Endodermal cell (in vitro differentiated cells): ENCODE results near the gene SYNJ2. TPM values are rescaled to one million over a fixed set of nuclear protein-coding genes. Genes with fewer than 3 reads are reported as not detected.

ENCODE experiments used
- DNase-seq: peaks from one replicate; pipeline ENCODE4 v3.0.0-alpha.2; 2017
- H3K27ac ChIP-seq: 2 replicates; pipeline ENCODE4 v1.5.1; 2013; ENCODE audit warnings: mild to moderate bottlenecking, low read depth, low read length, moderate library complexity
- H3K27me3 ChIP-seq: 2 replicates; pipeline ENCODE4 v1.6.1; 2013; ENCODE audit warnings: mild to moderate bottlenecking, low read length, moderate library complexity; ENCODE audit not compliant: insufficient read depth, control insufficient read depth, poor library complexity, severe bottlenecking
- H3K36me3 ChIP-seq: 2 replicates; pipeline ENCODE4 v1.7.0; 2013; ENCODE audit warnings: mild to moderate bottlenecking, low read length, moderate library complexity; ENCODE audit not compliant: control insufficient read depth, insufficient read depth
- H3K4me1 ChIP-seq: one replicate; pipeline ENCODE4 v1.7.0; 2013; ENCODE audit warnings: low read length; ENCODE audit not compliant: control insufficient read depth, insufficient read depth
- H3K4me3 ChIP-seq: 2 replicates; pipeline ENCODE4 v1.5.1; 2013; ENCODE audit warnings: mild to moderate bottlenecking, low read length, moderate library complexity
- H3K9ac ChIP-seq: 2 replicates; pipeline ENCODE4 v1.6.1; 2013; ENCODE audit warnings: mild to moderate bottlenecking, low read length, moderate library complexity; ENCODE audit not compliant: poor library complexity, severe bottlenecking; ENCODE audit errors: extremely low read depth
- H3K9me3 ChIP-seq: 2 replicates; pipeline ENCODE4 v1.6.1; 2013; ENCODE audit warnings: mild to moderate bottlenecking, low read length, moderate library complexity; ENCODE audit not compliant: control insufficient read depth
- H3K27ac Mint-ChIP-seq: 2 replicates; pipeline ENCODE4 v1.8.0; 2020; ENCODE audit warnings: mixed read lengths
- H3K27me3 Mint-ChIP-seq: 2 replicates; pipeline ENCODE4 v1.8.0; 2021; ENCODE audit warnings: mild to moderate bottlenecking, mixed read lengths; ENCODE audit not compliant: insufficient read depth
- H3K36me3 Mint-ChIP-seq: 2 replicates; pipeline ENCODE4 v1.8.0; 2020; ENCODE audit warnings: low read depth, mixed read lengths
- H3K4me1 Mint-ChIP-seq: 2 replicates; pipeline ENCODE4 v1.8.0; 2020; ENCODE audit warnings: mixed read lengths
- H3K4me3 Mint-ChIP-seq: 2 replicates; pipeline ENCODE4 v1.8.0; 2020; ENCODE audit warnings: mild to moderate bottlenecking, moderate library complexity, mixed read lengths
- H3K9me3 Mint-ChIP-seq: 2 replicates; pipeline ENCODE4 v1.8.0; 2020; ENCODE audit warnings: mild to moderate bottlenecking, mixed read lengths
- WGBS, 2 experiments: methylation state at CpG; one replicate each; pipeline versions ENCODE4 v1.1.5 to v1.1.7; 2013; ENCODE audit warnings: missing lambda C conversion rate in 2 of 2, mixed read lengths in 1 of 2; ENCODE audit not compliant: insufficient coverage in 1 of 2, insufficient read length in 1 of 2; 5-methylcytosine and 5-hydroxymethylcytosine counted together
- total RNA-seq, 2 donors: library from RNA; stranded (reverse); fragmentation: NEBNext Ultra II Directional in 1 of 2; extraction: Animal tissue kit (Norgen Biotek cat#: 25700) in 1 of 2; gene quantifications; 2 replicates in 1 of 2; 3 replicates in 1 of 2; pipeline ENCODE4 v1.2.1, GENCODE V29; 2021
- TF ChIP-seq, protein P1 (sequence below): fragments of 200-600 bp; sonication (generic); conservative IDR thresholded peaks from 2 replicates; pipeline ENCODE4 v1.5.0; 2021; ENCODE audit warnings: antibody characterized with exemption, mild to moderate bottlenecking

The SYNJ2 gene
- total RNA-seq, 2 donors from 2014 or later, result 21.2 to 32.8 TPM

DNA sequence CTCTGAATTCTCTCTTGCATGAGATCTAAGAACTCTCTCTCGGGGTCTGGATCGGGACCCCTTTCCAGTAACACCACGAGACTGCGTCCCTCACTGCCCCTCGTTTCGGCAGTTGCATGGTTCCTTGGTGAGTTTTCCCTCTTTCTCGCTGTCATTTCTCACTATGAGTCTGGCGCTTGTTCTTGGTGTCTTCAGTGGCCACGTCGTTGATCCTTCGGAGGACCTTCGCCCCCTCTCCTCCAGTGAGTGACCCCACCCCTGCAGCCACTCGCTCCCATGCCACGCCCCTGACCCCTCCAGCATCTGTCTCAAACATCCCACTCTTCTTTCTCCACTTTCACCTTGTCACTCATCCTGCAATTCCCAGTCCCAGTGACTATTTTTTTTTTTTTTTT lies 23.0 kb downstream of the SYNJ2 start:
- 95% methylated on average over 8 to 14 of the region's 14 CpGs for WGBS, 2 experiments
- no peaks in the 10 kb centered on the region for H3K27me3 Mint-ChIP-seq
- Histone ChIP-seq H3K27me3 (no peaks in the 10 kb centered on the region), H3K27ac (no peak overlapping the region), H3K9ac (no peak overlapping the region), H3K4me3 (no peak overlapping the region), H3K9me3 (no peaks in the 10 kb centered on the region), H3K4me1 (no peaks in the 10 kb centered on the region), H3K36me3 (peaks cover 3% of the 10 kb centered on the region)
- H3K27ac Mint-ChIP-seq, result no peak overlapping the region
- TF ChIP-seq, protein P1, sequence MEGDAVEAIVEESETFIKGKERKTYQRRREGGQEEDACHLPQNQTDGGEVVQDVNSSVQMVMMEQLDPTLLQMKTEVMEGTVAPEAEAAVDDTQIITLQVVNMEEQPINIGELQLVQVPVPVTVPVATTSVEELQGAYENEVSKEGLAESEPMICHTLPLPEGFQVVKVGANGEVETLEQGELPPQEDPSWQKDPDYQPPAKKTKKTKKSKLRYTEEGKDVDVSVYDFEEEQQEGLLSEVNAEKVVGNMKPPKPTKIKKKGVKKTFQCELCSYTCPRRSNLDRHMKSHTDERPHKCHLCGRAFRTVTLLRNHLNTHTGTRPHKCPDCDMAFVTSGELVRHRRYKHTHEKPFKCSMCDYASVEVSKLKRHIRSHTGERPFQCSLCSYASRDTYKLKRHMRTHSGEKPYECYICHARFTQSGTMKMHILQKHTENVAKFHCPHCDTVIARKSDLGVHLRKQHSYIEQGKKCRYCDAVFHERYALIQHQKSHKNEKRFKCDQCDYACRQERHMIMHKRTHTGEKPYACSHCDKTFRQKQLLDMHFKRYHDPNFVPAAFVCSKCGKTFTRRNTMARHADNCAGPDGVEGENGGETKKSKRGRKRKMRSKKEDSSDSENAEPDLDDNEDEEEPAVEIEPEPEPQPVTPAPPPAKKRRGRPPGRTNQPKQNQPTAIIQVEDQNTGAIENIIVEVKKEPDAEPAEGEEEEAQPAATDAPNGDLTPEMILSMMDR, result no peak
- H3K4me3 Mint-ChIP-seq, result no peak overlapping the region
- H3K9me3 Mint-ChIP-seq, result no peaks in the 10 kb centered on the region
- peaks cover 7% of the 10 kb centered on the region for H3K4me1 Mint-ChIP-seq
- peak; percentile 31 for DNase-seq
- H3K36me3 Mint-ChIP-seq, result peaks cover 18% of the 10 kb centered on the region

DNA sequence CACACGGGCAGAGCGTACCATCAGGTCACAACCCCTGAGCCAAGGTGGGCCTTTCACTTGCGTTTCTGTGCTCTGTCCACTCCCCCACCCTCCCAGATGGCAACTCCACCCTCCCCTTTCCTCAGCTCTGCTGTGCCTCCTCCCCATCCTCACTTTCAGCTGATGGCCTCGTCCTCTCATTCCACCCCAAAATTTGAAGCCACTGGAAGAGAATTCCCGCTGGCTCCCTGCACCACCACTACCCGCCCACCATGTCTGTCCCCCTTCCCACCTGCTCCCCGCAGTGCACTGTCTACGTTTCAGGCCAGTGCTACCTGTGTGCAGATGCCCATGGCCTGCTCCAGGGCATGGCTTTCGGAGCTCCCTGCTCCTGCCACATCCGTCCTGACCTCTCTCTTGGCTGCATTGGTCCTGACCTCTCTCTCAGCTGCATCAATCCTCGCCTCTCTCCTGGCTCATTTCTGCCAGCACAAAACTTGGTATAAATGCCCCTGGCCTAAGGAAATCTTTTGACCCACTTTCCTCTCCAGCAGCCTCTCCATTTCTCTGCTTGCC lies 24.0 kb downstream of the SYNJ2 start:
- no peaks in the 10 kb centered on the region for H3K27me3 ChIP-seq
- Mint-ChIP-seq H3K4me3 (no peak overlapping the region), H3K36me3 (peaks cover 20% of the 10 kb centered on the region), H3K27me3 (no peaks in the 10 kb centered on the region), H3K4me1 (peaks cover 7% of the 10 kb centered on the region), H3K9me3 (no peaks in the 10 kb centered on the region), H3K27ac (peak overlapping the region; percentile 44)
- H3K27ac ChIP-seq, result no peak overlapping the region
- TF ChIP-seq, protein P1, result no peak
- DNase-seq, result no peak
- 92 to 100% methylated on average over 5 to 11 of the region's 11 CpGs for WGBS, 2 experiments
- peaks cover 3% of the 10 kb centered on the region for H3K36me3 ChIP-seq
- H3K9me3 ChIP-seq, result no peaks in the 10 kb centered on the region
- no peaks in the 10 kb centered on the region for H3K4me1 ChIP-seq
- H3K9ac ChIP-seq, result no peak overlapping the region
- H3K4me3 ChIP-seq, result no peak overlapping the region

DNA sequence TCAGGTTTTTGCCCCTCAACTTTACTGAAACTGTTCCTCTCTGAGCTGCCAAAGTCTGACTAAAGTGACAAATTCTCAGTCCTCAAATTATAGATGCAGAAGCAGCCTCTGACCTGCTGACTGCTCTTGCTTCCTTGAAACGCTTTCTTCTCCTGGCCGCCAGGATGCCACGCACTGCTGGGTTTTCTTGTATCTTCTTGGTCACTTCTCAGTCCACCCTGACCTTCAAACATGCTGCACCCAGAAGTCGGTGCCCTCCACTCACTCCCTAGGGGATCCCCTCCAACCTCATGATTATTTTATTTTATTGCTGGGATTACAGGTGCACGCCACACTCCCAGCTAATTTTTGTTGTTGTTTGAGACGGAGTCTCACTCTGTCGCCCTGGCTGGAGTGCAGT lies 24.7 kb downstream of the SYNJ2 start:
- Mint-ChIP-seq H3K4me1 (peaks cover 8% of the 10 kb centered on the region), H3K27me3 (no peaks in the 10 kb centered on the region), H3K9me3 (no peaks in the 10 kb centered on the region), H3K36me3 (peaks cover 23% of the 10 kb centered on the region), H3K27ac (no peak overlapping the region), H3K4me3 (no peak overlapping the region)
- Histone ChIP-seq H3K4me3 (no peak overlapping the region), H3K36me3 (peaks cover 3% of the 10 kb centered on the region), H3K27ac (no peak overlapping the region), H3K27me3 (no peaks in the 10 kb centered on the region), H3K9me3 (no peaks in the 10 kb centered on the region), H3K9ac (no peak overlapping the region), H3K4me1 (no peaks in the 10 kb centered on the region)
- TF ChIP-seq, protein P1, result no peak
- DNase-seq, result no peak
- WGBS, 2 experiments, result 93% methylated on average over 7 of the region's 7 CpGs
